Panc1 (cell line): ENCODE measurements around the gene PDE3B.

Experiments
- CTCF ChIP-seq: fragments of 450-650 bp; IDR thresholded peaks from 2 replicates; pipeline ENCODE4 v1.5.1; 2017; ENCODE audit warnings: mild to moderate bottlenecking
- REST ChIP-seq, 2 experiments: IDR thresholded peaks; 2 replicates each; pipeline ENCODE4 v1.6.1; 2011 to 2012; ENCODE audit warnings: low read depth in 2 of 2, control low read depth in 1 of 2, low read length in 1 of 2, mild to moderate bottlenecking in 1 of 2, moderate library complexity in 1 of 2; ENCODE audit not compliant: insufficient read depth in 1 of 2
- TCF7L2 ChIP-seq: IDR thresholded peaks from 2 replicates; pipeline ENCODE4 v1.6.1; 2011; ENCODE audit warnings: mild to moderate bottlenecking, low read depth, low read length, inconsistent platforms

- TF ChIP-seq TCF7L2 (no peak), REST (IDR thresholded peaks at IDR 0.05; ENCODE audit: insufficient read depth in 1 of 2, low read depth in 2 of 2, low read length in 1 of 2) (no peak), CTCF (no peak)
Measured at GRCh38 chr11:14892577-14892976, 249.0 kb downstream of the PDE3B start.
